Mesendoderm (in vitro differentiated cells): ENCODE data around the gene ITCH.
"Not testable (repeated sequence)": the region's sequence is repeated elsewhere in the genome, so short reads cannot be mapped to it uniquely, and the experiment has no call there.

Experiments used
- DNase-seq: peaks from one replicate; pipeline ENCODE4 v3.0.0; 2013
- H2AK5ac ChIP-seq: 2 replicates; pipeline ENCODE4 v1.6.1; 2013; ENCODE audit warnings: low read length, inconsistent platforms
- H2BK120ac ChIP-seq: 2 replicates; pipeline ENCODE4 v1.6.1; 2013; ENCODE audit warnings: low read depth, mild to moderate bottlenecking, low read length, moderate library complexity, mixed read lengths
- H2BK15ac ChIP-seq: replicated peaks from 2 replicates; pipeline ENCODE4 v1.6.1; 2013; ENCODE audit warnings: low read depth, mild to moderate bottlenecking, moderate library complexity
- H2BK5ac ChIP-seq: 2 replicates; pipeline ENCODE4 v1.6.1; 2013; ENCODE audit warnings: low read length, inconsistent platforms
- H3K18ac ChIP-seq: 2 replicates; pipeline ENCODE4 v1.6.1; 2013; ENCODE audit warnings: mild to moderate bottlenecking, low read length, mixed read lengths
- H3K23ac ChIP-seq: one replicate; pipeline ENCODE4 v1.6.1; 2013; ENCODE audit warnings: low read length
- H3K27ac ChIP-seq: 2 replicates; pipeline ENCODE4 v1.5.1; 2013; ENCODE audit warnings: low read depth, mild to moderate bottlenecking, inconsistent platforms, low read length, moderate library complexity
- H3K27me3 ChIP-seq: 2 replicates; pipeline ENCODE4 v1.6.1; 2013; ENCODE audit warnings: low read length, control low read depth, mild to moderate bottlenecking, inconsistent platforms; ENCODE audit not compliant: insufficient read depth, poor library complexity
- H3K36me3 ChIP-seq: 2 replicates; pipeline ENCODE4 v1.6.1; 2013; ENCODE audit warnings: low read length, inconsistent platforms; ENCODE audit not compliant: control insufficient read depth, insufficient read depth
- H3K4ac ChIP-seq: one replicate; pipeline ENCODE4 v1.6.1; 2013; ENCODE audit warnings: low read depth, mild to moderate bottlenecking, low read length, moderate library complexity
- H3K4me1 ChIP-seq: 2 replicates; pipeline ENCODE4 v1.6.1; 2013; ENCODE audit warnings: low read depth, low read length, inconsistent platforms; ENCODE audit not compliant: control insufficient read depth
- H3K4me2 ChIP-seq: 2 replicates; pipeline ENCODE4 v1.6.1; 2013; ENCODE audit warnings: low read length
- H3K4me3 ChIP-seq: 2 replicates; pipeline ENCODE4 v1.5.1; 2013; ENCODE audit warnings: mild to moderate bottlenecking, low read length
- H3K56ac ChIP-seq: one replicate; pipeline ENCODE4 v1.6.1; 2013; ENCODE audit warnings: low read length
- H3K79me1 ChIP-seq: 2 replicates; pipeline ENCODE4 v1.6.1; 2013; ENCODE audit warnings: low read length, inconsistent platforms
- H3K79me2 ChIP-seq: 2 replicates; pipeline ENCODE4 v1.6.1; 2013; ENCODE audit warnings: mild to moderate bottlenecking, low read length; ENCODE audit not compliant: control insufficient read depth, insufficient read depth
- H3K9ac ChIP-seq: 2 replicates; pipeline ENCODE4 v1.6.1; 2013; ENCODE audit warnings: low read length, inconsistent platforms
- H4K5ac ChIP-seq: one replicate; pipeline ENCODE4 v1.6.1; 2013; ENCODE audit warnings: low read length
- H4K8ac ChIP-seq: one replicate; pipeline ENCODE4 v1.6.1; 2013; ENCODE audit warnings: low read depth, mild to moderate bottlenecking, control low read depth, low read length, moderate library complexity
- WGBS: extraction: QIAGEN DNeasy Blood & Tissue Kit; methylation state at CpG from one replicate; pipeline ENCODE4 v1.1.7; 2013; ENCODE audit warnings: low lambda C conversion rate, missing lambda C conversion rate; ENCODE audit not compliant: insufficient coverage; ENCODE audit errors: extremely low coverage; 5-methylcytosine and 5-hydroxymethylcytosine counted together

The ITCH gene

GRCh38 chr20:34365765-34366213 is 2.7 kb downstream of the ITCH start:
- Histone ChIP-seq H2BK15ac (no peak overlapping the region), H3K4me1 (peaks cover 7% of the 10 kb centered on the region), H4K5ac (no peak overlapping the region), H3K27ac (no peak overlapping the region), H4K8ac (no peak overlapping the region), H2BK120ac (no peak overlapping the region), H3K18ac (no peak overlapping the region), H3K79me2 (peaks cover 56% of the 10 kb centered on the region), H3K4ac (no peak overlapping the region), H3K4me2 (no peak overlapping the region), H2AK5ac (no peak overlapping the region), H3K9ac (peak overlapping the region; percentile 40), H3K79me1 (peaks cover 10% of the 10 kb centered on the region), H3K4me3 (no peak overlapping the region), H3K27me3 (no peaks in the 10 kb centered on the region), H3K56ac (peak overlapping the region; percentile 58), H2BK5ac (no peak overlapping the region), H3K36me3 (peaks cover 10% of the 10 kb centered on the region), H3K23ac (no peak overlapping the region)
- no CpG with 5 or more reads among the region's 3 CpGs for WGBS
- DNase-seq = peak; percentile 31

GRCh38 chr20:34367155-34367554 is 4.1 kb downstream of the ITCH start:
- Histone ChIP-seq H3K4me2 (no peak overlapping the region), H4K8ac (no peak overlapping the region), H3K23ac (no peak overlapping the region), H3K27ac (no peak overlapping the region), H2BK15ac (no peak overlapping the region), H3K4ac (no peak overlapping the region), H3K79me2 (peaks cover 56% of the 10 kb centered on the region), H3K79me1 (peaks cover 12% of the 10 kb centered on the region), H3K18ac (no peak overlapping the region), H3K36me3 (peaks cover 12% of the 10 kb centered on the region), H3K4me1 (peaks cover 7% of the 10 kb centered on the region), H4K5ac (no peak overlapping the region), H3K4me3 (no peak overlapping the region), H2BK120ac (no peak overlapping the region), H3K27me3 (no peaks in the 10 kb centered on the region), H3K56ac (no peak overlapping the region), H3K9ac (no peak overlapping the region), H2BK5ac (no peak overlapping the region), H2AK5ac (no peak overlapping the region)
- DNase-seq = no peak
- no CpG with 5 or more reads among the region's 5 CpGs for WGBS

GRCh38 chr20:34367911-34368310 is 4.8 kb downstream of the ITCH start:
- not testable (repeated sequence) for H3K27ac ChIP-seq, H3K4me1 ChIP-seq, H3K4ac ChIP-seq, H3K23ac ChIP-seq, DNase-seq, H2BK15ac ChIP-seq, H3K4me3 ChIP-seq, H4K5ac ChIP-seq, H3K9ac ChIP-seq, H3K4me2 ChIP-seq, H3K18ac ChIP-seq, H2AK5ac ChIP-seq, H3K56ac ChIP-seq, H2BK120ac ChIP-seq, H2BK5ac ChIP-seq, H4K8ac ChIP-seq, H3K27me3 ChIP-seq
- H3K36me3 ChIP-seq = peaks cover 12% of the 10 kb centered on the region
- no CpG with 5 or more reads among the region's 9 CpGs for WGBS
- H3K79me1 ChIP-seq = peaks cover 12% of the 10 kb centered on the region
- H3K79me2 ChIP-seq = peaks cover 56% of the 10 kb centered on the region

GRCh38 chr20:34368547-34368946 is 5.5 kb downstream of the ITCH start:
- H3K79me2 ChIP-seq = peaks cover 55% of the 10 kb centered on the region
- H4K8ac ChIP-seq = no peak overlapping the region
- H3K27ac ChIP-seq = no peak overlapping the region
- H3K27me3 ChIP-seq = no peaks in the 10 kb centered on the region
- H2BK5ac ChIP-seq = no peak overlapping the region
- H3K4me2 ChIP-seq = no peak overlapping the region
- H3K4me1 ChIP-seq = peaks cover 5% of the 10 kb centered on the region
- no peak overlapping the region for H3K4me3 ChIP-seq
- H2BK15ac ChIP-seq = no peak overlapping the region
- H2AK5ac ChIP-seq = no peak overlapping the region
- H3K36me3 ChIP-seq = peaks cover 13% of the 10 kb centered on the region
- H3K23ac ChIP-seq = no peak overlapping the region
- WGBS = no CpG with 5 or more reads among the region's 4 CpGs
- H3K79me1 ChIP-seq = peaks cover 12% of the 10 kb centered on the region
- H3K18ac ChIP-seq = no peak overlapping the region
- no peak overlapping the region for H2BK120ac ChIP-seq
- DNase-seq = peak; percentile 24
- H4K5ac ChIP-seq = no peak overlapping the region
- H3K4ac ChIP-seq = no peak overlapping the region
- no peak overlapping the region for H3K56ac ChIP-seq
- no peak overlapping the region for H3K9ac ChIP-seq

GRCh38 chr20:34369265-34369664 is 6.2 kb downstream of the ITCH start:
- H2AK5ac ChIP-seq = no peak overlapping the region
- H3K4me3 ChIP-seq = no peak overlapping the region
- H2BK5ac ChIP-seq = no peak overlapping the region
- peaks cover 5% of the 10 kb centered on the region for H3K4me1 ChIP-seq
- H3K36me3 ChIP-seq = peaks cover 13% of the 10 kb centered on the region
- H3K23ac ChIP-seq = no peak overlapping the region
- no peaks in the 10 kb centered on the region for H3K27me3 ChIP-seq
- H3K27ac ChIP-seq = no peak overlapping the region
- DNase-seq = peak; percentile 50
- H4K8ac ChIP-seq = no peak overlapping the region
- WGBS = no CpG with 5 or more reads among the region's 3 CpGs
- no peak overlapping the region for H3K4me2 ChIP-seq
- no peak overlapping the region for H2BK120ac ChIP-seq
- H3K9ac ChIP-seq = no peak overlapping the region
- peaks cover 48% of the 10 kb centered on the region for H3K79me2 ChIP-seq
- H3K4ac ChIP-seq = no peak overlapping the region
- no peak overlapping the region for H4K5ac ChIP-seq
- no peak overlapping the region for H2BK15ac ChIP-seq
- no peak overlapping the region for H3K56ac ChIP-seq
- peaks cover 12% of the 10 kb centered on the region for H3K79me1 ChIP-seq
- H3K18ac ChIP-seq = no peak overlapping the region

GRCh38 chr20:34370062-34370461 is 7.0 kb downstream of the ITCH start:
- no peak overlapping the region for H2BK120ac ChIP-seq
- no CpG with 5 or more reads among the region's 6 CpGs for WGBS
- H3K27me3 ChIP-seq = no peaks in the 10 kb centered on the region
- H4K8ac ChIP-seq = no peak overlapping the region
- peaks cover 12% of the 10 kb centered on the region for H3K79me1 ChIP-seq
- peaks cover 13% of the 10 kb centered on the region for H3K36me3 ChIP-seq
- no peak overlapping the region for H4K5ac ChIP-seq
- H3K4me1 ChIP-seq = peaks cover 5% of the 10 kb centered on the region
- H2AK5ac ChIP-seq = no peak overlapping the region
- H3K4me3 ChIP-seq = no peak overlapping the region
- no peak overlapping the region for H2BK15ac ChIP-seq
- no peak overlapping the region for H3K9ac ChIP-seq
- no peak for DNase-seq
- no peak overlapping the region for H3K4ac ChIP-seq
- no peak overlapping the region for H3K4me2 ChIP-seq
- no peak overlapping the region for H3K18ac ChIP-seq
- no peak overlapping the region for H2BK5ac ChIP-seq
- H3K27ac ChIP-seq = no peak overlapping the region
- H3K23ac ChIP-seq = no peak overlapping the region
- no peak overlapping the region for H3K56ac ChIP-seq
- H3K79me2 ChIP-seq = peaks cover 42% of the 10 kb centered on the region
